GM12875 (cell line): ENCODE measurements around the gene GDNF.

Experiments used
- H3K4me3 ChIP-seq: one replicate; pipeline ENCODE4 v1.5.1; 2011; ENCODE audit warnings: low read depth, low read length, control low read depth
- TF ChIP-seq, protein P1 (sequence below): IDR thresholded peaks from 2 replicates; pipeline ENCODE4 v1.5.1; 2011; ENCODE audit warnings: low read depth, mild to moderate bottlenecking, control low read depth, inconsistent platforms, low read length, moderate library complexity, borderline replicate concordance; ENCODE audit not compliant: insufficient read depth

Gene GDNF

DNA sequence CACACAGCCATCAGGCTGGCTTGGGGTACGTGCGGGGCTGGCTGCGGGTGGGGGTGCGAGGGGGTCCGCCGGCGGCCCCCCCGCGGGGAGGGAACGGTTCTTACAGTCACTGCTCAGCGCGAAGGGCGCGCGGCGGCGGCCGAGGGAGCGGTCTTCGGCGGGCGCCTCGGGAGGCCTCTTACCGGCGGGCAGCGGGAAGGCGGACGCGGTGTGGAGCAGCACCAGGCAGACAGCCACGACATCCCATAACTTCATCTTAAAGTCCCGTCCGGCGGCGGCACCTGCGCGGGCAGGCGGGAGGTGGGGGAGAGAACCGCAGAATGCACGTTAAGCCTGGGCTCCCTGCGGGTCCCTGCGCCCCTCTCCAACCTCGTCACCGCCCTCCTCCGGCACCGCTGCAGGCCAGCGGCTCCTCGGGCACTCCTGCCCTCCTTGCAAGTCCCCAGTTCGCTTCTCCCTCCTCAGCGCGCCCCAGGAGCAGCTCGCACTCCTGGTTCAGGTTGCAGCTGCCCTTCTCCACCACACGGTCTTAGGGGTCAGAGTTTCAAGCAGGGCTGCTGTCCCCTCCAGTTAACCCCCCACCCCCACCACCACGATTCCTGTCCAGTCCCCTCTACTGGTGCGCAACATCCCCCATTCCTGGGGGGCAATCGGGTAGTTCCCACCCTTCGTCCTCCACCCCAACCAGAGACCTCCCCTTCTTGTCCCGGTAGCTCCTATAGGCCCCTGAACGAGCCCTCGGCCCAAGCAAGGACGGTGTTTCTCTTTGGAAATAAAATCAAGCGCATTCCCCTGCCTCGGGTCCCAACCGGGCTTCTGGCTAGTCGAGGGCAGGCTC, 5.1 kb downstream of the GDNF start:
- H3K4me3 ChIP-seq = no peak overlapping the region
- TF ChIP-seq, protein P1, sequence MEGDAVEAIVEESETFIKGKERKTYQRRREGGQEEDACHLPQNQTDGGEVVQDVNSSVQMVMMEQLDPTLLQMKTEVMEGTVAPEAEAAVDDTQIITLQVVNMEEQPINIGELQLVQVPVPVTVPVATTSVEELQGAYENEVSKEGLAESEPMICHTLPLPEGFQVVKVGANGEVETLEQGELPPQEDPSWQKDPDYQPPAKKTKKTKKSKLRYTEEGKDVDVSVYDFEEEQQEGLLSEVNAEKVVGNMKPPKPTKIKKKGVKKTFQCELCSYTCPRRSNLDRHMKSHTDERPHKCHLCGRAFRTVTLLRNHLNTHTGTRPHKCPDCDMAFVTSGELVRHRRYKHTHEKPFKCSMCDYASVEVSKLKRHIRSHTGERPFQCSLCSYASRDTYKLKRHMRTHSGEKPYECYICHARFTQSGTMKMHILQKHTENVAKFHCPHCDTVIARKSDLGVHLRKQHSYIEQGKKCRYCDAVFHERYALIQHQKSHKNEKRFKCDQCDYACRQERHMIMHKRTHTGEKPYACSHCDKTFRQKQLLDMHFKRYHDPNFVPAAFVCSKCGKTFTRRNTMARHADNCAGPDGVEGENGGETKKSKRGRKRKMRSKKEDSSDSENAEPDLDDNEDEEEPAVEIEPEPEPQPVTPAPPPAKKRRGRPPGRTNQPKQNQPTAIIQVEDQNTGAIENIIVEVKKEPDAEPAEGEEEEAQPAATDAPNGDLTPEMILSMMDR = no peak

DNA sequence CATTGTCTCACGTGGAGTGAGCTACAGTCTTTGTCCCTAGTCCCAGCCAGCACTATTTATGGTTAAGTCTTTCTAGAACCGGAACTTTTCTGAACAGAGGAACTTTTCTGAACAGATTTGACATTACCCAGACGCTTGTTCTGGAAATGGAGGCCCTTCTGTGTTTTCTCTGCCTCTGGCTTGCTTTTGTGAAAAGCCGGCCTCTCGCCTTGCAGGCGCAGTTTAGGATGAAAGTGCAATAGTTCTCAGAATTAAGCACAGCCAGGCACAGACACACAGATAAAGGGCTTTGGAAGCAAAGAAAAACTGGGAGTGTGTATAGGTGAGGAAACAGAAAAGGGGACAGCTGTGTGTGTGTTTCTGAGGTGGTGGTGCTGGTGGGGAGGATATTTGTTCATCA, 5.9 kb downstream of the GDNF start:
- no peak overlapping the region for H3K4me3 ChIP-seq

DNA sequence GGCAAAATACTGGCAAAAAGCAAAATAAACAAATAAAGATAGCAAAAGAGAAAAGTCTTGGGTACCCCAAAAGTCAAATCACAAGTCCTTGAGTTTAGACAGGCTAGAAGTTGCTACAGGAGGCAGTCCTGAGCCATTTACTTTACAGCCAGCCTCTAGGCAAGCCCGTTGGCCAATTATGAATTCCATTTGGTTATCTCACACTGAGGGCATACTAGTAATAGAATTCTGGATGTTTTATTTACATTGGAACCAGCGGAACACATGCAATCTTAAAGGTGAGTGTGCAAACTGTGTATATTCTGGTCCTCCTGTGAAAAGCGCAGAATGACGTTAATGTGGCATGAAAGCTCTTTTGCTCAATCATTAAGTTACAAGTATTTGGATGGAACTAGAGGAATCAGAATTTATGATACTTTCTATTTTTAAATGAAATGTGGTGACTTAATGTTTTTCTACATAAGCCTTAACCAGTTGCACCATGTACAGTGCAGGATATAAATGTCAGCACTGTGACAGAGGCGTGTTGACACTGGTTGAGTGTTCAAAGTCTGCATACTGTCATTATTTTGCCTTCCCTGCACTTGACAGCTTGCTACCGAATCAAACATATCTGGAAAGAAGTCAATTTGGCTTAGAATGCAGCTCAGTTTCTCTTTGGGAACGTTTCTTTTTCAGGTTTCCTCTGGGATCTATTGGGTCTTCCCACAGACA, 7.9 kb downstream of the GDNF start:
- no peak overlapping the region for H3K4me3 ChIP-seq
- TF ChIP-seq, protein P1 = no peak

More for the DNA sequence above, 5.9 kb downstream of the GDNF start:
- TF ChIP-seq, protein P1 = no peak

DNA sequence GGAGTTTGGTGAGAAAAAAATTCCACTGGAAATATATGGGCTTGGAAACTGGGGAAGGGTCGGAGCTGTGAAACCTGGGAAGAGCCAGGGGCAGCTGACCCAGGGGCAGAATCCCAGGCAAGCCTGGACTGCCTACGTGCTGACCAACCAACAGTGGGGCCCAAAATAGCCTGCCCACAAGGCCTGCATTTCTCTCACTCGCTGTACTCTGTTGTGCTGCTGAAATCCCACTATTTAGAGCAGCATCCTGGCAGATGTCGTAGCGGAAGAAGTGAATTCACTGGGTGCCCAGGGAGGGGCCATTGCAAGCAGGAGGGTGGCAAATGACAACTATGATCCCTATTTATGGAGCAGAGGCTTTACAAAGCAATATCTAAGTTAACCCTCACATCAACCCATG, 9.5 kb downstream of the GDNF start:
- TF ChIP-seq, protein P1 = no peak
- no peak overlapping the region for H3K4me3 ChIP-seq

DNA sequence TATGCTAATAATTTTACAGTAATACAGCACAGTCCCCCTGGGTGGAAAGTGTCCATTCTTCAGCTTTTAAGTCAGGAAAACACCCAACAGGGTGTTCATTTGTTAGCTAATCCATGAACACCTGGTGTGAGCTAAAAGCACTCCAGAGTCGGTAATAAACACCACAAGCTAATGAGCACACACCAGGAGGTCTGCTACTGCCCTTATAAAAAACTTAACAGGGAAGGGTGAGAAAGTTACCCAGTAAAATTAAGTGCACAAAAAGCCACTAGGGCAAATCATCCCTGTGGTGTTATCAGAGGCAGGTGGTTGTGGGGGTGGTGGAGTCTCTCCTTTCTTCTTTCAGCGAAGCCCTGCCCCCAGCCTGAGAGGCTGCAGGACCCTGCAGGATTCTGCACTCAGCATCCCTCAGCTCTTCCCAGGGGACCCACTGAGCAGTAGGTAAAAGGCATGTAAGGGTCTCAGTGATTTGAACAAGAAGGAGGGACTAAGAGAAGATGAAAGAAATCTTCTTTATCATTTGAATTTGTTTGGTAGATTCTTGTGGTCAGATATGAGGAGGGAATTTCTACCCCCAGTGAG, 14.4 kb downstream of the GDNF start:
- no peak overlapping the region for H3K4me3 ChIP-seq
- TF ChIP-seq, protein P1 = no peak

DNA sequence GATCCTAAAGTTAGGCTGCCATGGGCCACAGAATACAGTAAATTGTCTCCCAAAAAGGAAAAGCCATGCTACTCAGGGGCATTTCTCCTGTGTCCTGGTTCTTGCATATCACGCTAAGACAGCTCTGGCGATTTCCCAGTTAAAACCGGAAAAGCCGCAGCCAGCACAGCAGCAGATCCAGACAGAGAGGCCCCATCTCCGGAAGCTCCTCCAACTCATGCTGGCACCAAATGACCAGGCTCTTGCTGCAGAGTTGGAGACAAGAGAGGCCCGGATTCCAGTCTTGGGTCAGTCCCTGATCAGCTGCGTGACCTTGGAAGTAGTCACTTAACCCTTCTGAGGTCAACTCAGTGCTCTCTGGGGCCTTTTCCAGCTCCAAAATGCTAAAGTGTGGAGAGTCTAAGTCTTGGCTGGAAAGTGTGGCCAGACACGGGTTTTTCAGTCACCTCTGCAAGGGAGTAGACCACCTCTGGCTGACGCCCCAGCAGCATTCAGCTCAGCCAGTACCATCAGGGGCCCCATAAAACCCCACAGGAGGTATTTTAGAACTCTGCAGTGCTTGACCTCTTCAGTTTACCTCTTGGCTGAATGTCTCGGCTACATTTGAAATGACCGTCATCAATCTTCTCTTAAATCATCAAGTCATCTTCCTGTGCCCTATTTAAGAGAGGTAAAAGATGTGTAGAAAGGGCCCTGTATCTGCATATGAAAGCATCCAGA, 16.2 kb downstream of the GDNF start:
- TF ChIP-seq, protein P1 = no peak

More for the DNA sequence above, 16.2 kb downstream of the GDNF start:
- no peak overlapping the region for H3K4me3 ChIP-seq
